ENCODE measurements around the gene NTN5. TPM values are rescaled to one million over a fixed set of nuclear protein-coding genes. Genes with fewer than 3 reads are reported as not detected.

NTN5 gene
- total RNA-seq, 1 donor = under 0.01 TPM

DNA sequence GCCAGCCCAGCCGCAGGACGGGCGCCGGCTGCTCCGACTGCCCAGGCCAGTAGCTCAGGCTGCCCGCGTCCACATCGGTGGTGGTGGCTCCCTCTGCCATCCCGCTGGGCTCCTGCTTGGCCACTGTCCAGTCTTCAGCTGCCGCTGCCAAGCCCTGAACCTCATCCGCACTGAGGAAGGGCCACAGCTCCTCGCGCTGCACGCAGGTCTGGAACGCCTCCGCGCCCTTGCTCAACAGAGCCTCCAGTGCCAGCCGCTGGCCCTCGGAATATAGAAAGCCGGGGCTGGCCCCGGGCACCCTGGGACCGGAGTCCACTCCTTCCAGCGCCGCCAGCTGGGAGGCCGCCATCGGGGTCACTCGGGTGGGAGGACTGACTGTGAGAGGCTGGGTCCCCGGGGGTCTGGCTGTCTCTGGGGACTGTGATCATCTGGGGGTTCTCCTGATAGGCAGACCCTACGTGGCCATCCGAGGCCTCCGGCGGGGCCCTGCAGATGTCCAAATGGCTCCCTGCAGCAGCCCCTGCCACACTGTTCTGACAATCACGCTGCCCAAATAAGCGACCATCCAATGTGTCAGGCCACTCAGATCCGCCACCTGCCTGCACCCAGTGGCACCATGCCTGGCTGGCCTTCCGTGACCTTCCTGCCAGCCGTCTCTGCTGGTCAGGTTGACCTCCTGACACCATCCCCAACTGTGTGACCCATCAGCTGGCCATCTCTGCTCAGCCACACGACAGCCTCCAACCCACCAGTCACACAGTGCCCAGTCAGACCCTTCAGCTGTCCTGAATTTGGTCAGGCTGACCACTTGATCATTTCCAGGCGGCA, 59.6 kb downstream of the NTN5 start:
- H3K27me3 ChIP-seq (ENCODE audit: insufficient read depth, low read length) = no peaks in the 10 kb centered on the region
- no peaks in the 10 kb centered on the region for H3K9me3 ChIP-seq (ENCODE audit: low read depth, low read length)
- TF ChIP-seq, protein P1, sequence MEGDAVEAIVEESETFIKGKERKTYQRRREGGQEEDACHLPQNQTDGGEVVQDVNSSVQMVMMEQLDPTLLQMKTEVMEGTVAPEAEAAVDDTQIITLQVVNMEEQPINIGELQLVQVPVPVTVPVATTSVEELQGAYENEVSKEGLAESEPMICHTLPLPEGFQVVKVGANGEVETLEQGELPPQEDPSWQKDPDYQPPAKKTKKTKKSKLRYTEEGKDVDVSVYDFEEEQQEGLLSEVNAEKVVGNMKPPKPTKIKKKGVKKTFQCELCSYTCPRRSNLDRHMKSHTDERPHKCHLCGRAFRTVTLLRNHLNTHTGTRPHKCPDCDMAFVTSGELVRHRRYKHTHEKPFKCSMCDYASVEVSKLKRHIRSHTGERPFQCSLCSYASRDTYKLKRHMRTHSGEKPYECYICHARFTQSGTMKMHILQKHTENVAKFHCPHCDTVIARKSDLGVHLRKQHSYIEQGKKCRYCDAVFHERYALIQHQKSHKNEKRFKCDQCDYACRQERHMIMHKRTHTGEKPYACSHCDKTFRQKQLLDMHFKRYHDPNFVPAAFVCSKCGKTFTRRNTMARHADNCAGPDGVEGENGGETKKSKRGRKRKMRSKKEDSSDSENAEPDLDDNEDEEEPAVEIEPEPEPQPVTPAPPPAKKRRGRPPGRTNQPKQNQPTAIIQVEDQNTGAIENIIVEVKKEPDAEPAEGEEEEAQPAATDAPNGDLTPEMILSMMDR (IDR thresholded peaks at IDR 0.05; ENCODE audit: extremely low read depth, low read depth, low read length) = no peak
- peak; percentile 77 for DNase-seq (ENCODE audit: insufficient read length, low spot score, missing footprints)
- H3K4me1 ChIP-seq (ENCODE audit: insufficient read depth, low read length) = peaks cover 15% of the 10 kb centered on the region
- H3K27ac ChIP-seq (ENCODE audit: low read depth, low read length) = no peak overlapping the region
- H3K4me2 ChIP-seq (ENCODE audit: insufficient read depth, low read length) = no peak overlapping the region
- no peak overlapping the region for H3K4me3 ChIP-seq (ENCODE audit: insufficient read depth, low read length)
- peaks cover 34% of the 10 kb centered on the region for H4K20me1 ChIP-seq (ENCODE audit: insufficient read depth, low read length)
- peaks cover 29% of the 10 kb centered on the region for H3K79me2 ChIP-seq (ENCODE audit: insufficient read depth, low read length)
- H2AFZ ChIP-seq (ENCODE audit: low read length) = no peak overlapping the region
- peaks cover 32% of the 10 kb centered on the region for H3K36me3 ChIP-seq (ENCODE audit: insufficient read depth, low read length)

DNA sequence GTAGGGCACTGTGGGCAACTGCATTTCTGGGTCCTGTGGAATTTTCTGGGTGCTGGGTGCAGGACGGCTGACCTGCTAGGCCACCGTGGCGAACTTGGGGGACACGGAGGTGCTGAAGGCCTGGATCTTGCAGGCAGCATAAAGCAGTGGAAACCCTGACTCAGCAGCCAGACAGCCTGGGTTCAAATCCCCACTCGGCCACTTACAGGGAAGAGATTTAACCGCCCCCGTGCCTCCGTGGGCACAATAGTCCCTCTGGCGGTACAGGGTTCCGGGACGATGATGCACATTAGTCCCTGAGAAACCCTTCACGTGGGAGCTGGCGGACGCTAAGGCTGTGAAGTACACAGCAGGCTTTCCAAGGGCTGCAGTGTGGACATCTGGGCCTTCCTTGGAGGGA, 60.9 kb downstream of the NTN5 start:
- no peak for DNase-seq (ENCODE audit: insufficient read length, low spot score, missing footprints)
- Histone ChIP-seq H3K36me3 (ENCODE audit: insufficient read depth, low read length) (peaks cover 22% of the 10 kb centered on the region), H2AFZ (ENCODE audit: low read length) (no peak overlapping the region)

More for the DNA sequence above, 60.9 kb downstream of the NTN5 start:
- Histone ChIP-seq H3K27me3 (ENCODE audit: insufficient read depth, low read length) (no peaks in the 10 kb centered on the region), H3K4me1 (ENCODE audit: insufficient read depth, low read length) (peaks cover 5% of the 10 kb centered on the region), H3K4me3 (ENCODE audit: insufficient read depth, low read length) (no peak overlapping the region), H3K9me3 (ENCODE audit: low read depth, low read length) (no peaks in the 10 kb centered on the region), H3K79me2 (ENCODE audit: insufficient read depth, low read length) (peaks cover 15% of the 10 kb centered on the region), H4K20me1 (ENCODE audit: insufficient read depth, low read length) (peaks cover 20% of the 10 kb centered on the region), H3K4me2 (ENCODE audit: insufficient read depth, low read length) (no peak overlapping the region), H3K27ac (ENCODE audit: low read depth, low read length) (no peak overlapping the region)
- TF ChIP-seq, protein P1 (IDR thresholded peaks at IDR 0.05; ENCODE audit: extremely low read depth, low read depth, low read length) = no peak

Other genes starting within 250 kb of the NTN5 start
- gene GRWD1, start 227.0 kb downstream of the NTN5 start, total RNA-seq = 23.3 and 25.0 TPM in 2 replicates
- 0.59 and 0.72 TPM in 2 replicates for gene KCNJ14, start 217.4 kb downstream of the NTN5 start, total RNA-seq
- gene CYTH2, start 203.6 kb downstream of the NTN5 start, total RNA-seq = 63.6 and 66.2 TPM in 2 replicates
- not detected in 2 replicates for gene LMTK3, start 161.2 kb downstream of the NTN5 start, total RNA-seq
- under 0.01 TPM in 1 of 2 replicates, not detected in the other for gene SULT2B1, start 120.8 kb downstream of the NTN5 start, total RNA-seq
- gene SPACA4, start 66.3 kb downstream of the NTN5 start, total RNA-seq = not detected in 2 replicates
- gene FAM83E, start 57.9 kb downstream of the NTN5 start, total RNA-seq = 0.29 TPM in 1 of 2 replicates, not detected in the other
- gene RPL18, start 53.8 kb downstream of the NTN5 start, total RNA-seq = 1,357 and 1,526 TPM in 2 replicates
- gene SPHK2, start 53.5 kb downstream of the NTN5 start, total RNA-seq = 13.0 and 13.3 TPM in 2 replicates
- gene DBP, start 35.6 kb downstream of the NTN5 start, total RNA-seq = 14.5 and 18.3 TPM in 2 replicates
- 1.8 and 2.7 TPM in 2 replicates for gene CA11, start 26.8 kb downstream of the NTN5 start, total RNA-seq
- not detected in 2 replicates for gene FUT2, start 23.0 kb upstream of the NTN5 start, total RNA-seq
- gene MAMSTR, start 46.7 kb upstream of the NTN5 start, total RNA-seq = 0.36 and 0.59 TPM in 2 replicates
- 2.1 and 3.6 TPM in 2 replicates for gene RASIP1, start 67.6 kb upstream of the NTN5 start, total RNA-seq
- gene IZUMO1, start 73.9 kb upstream of the NTN5 start, total RNA-seq = not detected in 2 replicates
- under 0.01 TPM in 1 of 2 replicates, not detected in the other for gene FUT1, start 79.6 kb upstream of the NTN5 start, total RNA-seq
- gene FGF21, start 82.5 kb upstream of the NTN5 start, total RNA-seq = not detected in 2 replicates
- gene BCAT2, start 138.0 kb upstream of the NTN5 start, total RNA-seq = 29.7 and 30.1 TPM in 2 replicates
- 1.8 and 2.1 TPM in 2 replicates for gene HSD17B14, start 163.5 kb upstream of the NTN5 start, total RNA-seq
- gene PLEKHA4, start 195.6 kb upstream of the NTN5 start, total RNA-seq = 21.4 and 28.6 TPM in 2 replicates
- 70.4 and 84.0 TPM in 2 replicates for gene PPP1R15A, start 199.4 kb upstream of the NTN5 start, total RNA-seq
- gene TULP2, start 225.7 kb upstream of the NTN5 start, total RNA-seq = not detected in 2 replicates
- gene NUCB1, start 227.3 kb upstream of the NTN5 start, total RNA-seq = 242 and 300 TPM in 2 replicates